Cardiac fibroblast (primary cell): ENCODE results near the gene AGRP.

Experiments
- DNase-seq, 2 donors: peaks; one replicate each; pipeline versions ENCODE4 v3.0.0 to v3.0.0-alpha.2; 2010; ENCODE audit warnings: low read depth in 2 of 2
- H3K4me3 ChIP-seq, 2 donors: replicated peaks in 1 of 2; 1 replicate in 1 of 2; 2 replicates in 1 of 2; pipeline ENCODE4 v1.5.1; 2011; ENCODE audit warnings: low read depth in 2 of 2, low read length in 2 of 2, mild to moderate bottlenecking in 2 of 2, moderate library complexity in 1 of 2
- TF ChIP-seq, protein P1 (sequence below): IDR thresholded peaks from one replicate; pipeline ENCODE4 v1.5.1; 2011; ENCODE audit warnings: low read depth, mild to moderate bottlenecking, low read length, inconsistent platforms

Gene AGRP

DNA sequence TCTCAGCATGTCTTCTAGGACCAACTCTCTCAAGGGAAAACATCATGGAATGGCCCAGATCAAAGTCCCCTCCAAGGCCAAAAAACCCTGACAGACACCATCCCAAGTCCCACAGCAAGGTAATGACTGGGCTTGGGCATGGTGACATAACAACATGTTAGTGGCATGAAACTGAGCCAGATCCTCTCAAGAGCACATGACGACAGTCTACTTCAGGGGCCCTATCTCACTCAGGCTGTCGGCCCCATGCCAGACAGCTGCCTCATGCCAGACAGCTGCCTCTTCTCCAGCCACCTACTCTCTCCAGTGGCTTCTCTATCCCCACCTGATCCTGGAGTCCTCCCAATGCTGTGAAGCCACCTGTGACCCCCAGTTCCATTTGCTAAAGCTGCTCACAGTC is 34.0 kb downstream of the AGRP start:
- no peak for DNase-seq
- no peak overlapping the region for H3K4me3 ChIP-seq
- TF ChIP-seq, protein P1, sequence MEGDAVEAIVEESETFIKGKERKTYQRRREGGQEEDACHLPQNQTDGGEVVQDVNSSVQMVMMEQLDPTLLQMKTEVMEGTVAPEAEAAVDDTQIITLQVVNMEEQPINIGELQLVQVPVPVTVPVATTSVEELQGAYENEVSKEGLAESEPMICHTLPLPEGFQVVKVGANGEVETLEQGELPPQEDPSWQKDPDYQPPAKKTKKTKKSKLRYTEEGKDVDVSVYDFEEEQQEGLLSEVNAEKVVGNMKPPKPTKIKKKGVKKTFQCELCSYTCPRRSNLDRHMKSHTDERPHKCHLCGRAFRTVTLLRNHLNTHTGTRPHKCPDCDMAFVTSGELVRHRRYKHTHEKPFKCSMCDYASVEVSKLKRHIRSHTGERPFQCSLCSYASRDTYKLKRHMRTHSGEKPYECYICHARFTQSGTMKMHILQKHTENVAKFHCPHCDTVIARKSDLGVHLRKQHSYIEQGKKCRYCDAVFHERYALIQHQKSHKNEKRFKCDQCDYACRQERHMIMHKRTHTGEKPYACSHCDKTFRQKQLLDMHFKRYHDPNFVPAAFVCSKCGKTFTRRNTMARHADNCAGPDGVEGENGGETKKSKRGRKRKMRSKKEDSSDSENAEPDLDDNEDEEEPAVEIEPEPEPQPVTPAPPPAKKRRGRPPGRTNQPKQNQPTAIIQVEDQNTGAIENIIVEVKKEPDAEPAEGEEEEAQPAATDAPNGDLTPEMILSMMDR = no peak

DNA sequence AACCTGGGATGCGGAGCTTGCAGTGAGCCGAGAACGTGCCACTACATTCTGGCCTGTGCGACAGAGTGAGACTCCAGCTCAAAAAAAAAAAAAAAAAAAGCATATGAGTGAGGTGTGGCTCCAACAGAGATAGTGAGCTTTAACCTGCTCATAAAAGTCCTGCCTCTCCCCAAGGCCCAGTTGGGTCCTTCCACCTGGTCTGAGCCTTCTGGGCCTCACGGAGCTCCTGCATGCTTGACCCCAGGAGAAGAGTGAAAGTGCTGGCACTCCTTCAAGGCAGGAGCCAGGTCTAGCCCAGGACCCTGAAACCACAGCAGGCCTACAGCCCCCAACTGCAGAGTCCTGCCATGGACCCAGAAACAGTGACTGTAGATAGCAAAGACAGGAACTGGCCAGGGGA is 34.8 kb downstream of the AGRP start:
- no peak for DNase-seq
- TF ChIP-seq, protein P1 = no peak

DNA sequence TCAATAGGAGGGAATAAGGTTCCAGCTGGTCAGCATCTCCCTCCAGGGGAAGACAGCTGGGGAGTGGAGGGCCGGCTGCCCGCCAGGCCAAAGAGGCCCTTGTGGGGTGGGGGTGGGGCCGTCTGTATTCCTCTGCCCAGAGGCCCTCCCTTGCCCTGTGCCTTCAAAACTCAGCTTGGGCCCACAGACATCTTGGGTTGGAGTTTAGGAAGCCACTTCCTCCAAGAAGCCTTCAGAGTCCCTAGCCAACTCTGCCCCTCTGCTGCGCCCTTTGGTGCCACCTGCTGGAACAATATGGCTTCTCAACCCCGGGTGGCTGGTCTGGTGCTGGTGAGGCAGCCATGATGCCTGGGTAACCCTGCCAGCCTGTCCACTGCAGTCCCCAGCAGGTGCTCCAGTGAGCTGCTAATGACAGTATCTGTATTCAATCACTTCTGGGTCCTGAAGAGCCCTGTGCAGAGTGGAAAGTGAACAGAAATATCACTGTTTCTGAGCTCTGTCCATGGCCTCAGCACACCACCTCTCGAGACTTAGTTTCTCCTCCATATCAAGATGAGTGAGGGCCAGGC is 35.8 kb downstream of the AGRP start:
- peak; percentile 33 to 89 for DNase-seq
- TF ChIP-seq, protein P1 = peak; percentile 64
- H3K4me3 ChIP-seq = no peak overlapping the region

More for the DNA sequence above, 34.8 kb downstream of the AGRP start:
- H3K4me3 ChIP-seq = no peak overlapping the region

DNA sequence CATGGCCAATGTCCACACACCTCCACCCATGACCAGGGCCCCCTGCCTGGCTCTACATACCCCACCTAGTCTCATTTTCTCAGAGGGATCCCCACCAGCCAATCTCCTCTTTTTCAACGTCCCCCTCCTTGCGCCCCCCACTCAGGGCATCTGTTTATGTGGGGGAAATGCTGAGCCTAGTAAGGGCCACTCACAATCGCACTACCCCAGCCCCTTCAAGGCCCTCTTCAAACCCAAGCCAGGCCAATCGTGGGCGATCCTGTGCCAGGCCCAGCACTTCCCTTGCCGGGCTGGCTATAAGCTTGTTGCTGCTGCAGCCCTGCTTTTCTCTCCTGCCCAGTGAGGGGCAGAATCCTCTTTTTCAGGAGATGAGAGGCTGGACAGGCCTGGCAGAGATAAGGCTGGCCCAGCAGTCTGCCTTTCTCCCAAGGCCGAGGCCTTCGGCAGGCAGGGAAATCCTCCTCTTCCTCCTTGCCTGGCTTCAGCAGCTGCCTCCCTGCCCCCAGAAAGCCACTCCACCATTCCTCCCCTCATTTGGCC is 36.3 kb downstream of the AGRP start:
- DNase-seq = no peak
- H3K4me3 ChIP-seq = no peak overlapping the region
- TF ChIP-seq, protein P1 = no peak

DNA sequence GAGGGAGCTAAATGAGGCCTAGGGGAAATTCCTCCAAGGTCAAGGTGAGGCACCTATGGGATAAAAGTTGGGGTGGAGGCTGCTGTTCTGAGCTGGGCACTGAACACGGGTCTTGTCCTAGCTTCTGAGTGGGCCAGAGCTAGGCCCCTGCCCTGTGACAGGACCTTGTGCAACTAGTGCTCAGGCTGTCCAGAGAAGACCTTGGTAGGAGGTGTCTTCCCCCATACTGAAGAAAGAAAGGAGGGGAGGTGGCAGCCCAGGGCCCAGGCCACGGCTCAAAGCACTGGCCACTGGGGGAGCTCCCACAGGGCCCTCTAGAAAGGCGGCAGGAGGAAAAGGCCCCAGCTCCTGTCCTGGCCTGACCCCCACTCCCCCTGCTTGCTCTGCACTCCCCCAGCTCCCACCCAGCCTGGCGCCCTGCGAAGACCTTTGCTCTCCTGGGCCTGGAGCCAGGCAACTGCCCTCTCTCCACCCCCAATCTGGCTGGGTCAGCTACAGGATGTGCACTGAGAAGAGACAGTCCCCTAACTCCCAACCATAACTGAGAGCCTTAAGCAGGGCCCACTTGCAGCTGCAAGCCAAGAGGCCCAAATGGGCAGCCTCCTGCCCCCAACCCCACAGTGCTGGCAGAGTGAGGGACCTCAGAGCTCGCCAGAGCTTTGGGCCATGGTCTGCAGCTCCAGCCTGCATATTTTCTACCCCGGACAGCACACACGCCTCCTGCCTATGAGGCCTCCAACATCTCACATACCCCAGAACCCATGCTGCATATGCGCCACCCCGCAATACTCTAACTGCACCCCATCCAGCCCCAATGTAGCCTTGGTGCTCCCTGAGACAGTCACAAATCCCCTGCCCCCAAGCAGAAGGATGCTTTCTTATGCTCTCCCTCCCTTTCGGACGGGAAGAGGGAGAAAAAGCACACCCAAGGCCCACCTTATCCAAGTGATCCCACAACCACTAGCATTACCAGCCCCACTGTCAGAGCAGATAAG is 37.1 kb downstream of the AGRP start:
- DNase-seq = peak in 1 of 2 donors; percentile 75
- TF ChIP-seq, protein P1 = no peak
- H3K4me3 ChIP-seq = no peak overlapping the region

DNA sequence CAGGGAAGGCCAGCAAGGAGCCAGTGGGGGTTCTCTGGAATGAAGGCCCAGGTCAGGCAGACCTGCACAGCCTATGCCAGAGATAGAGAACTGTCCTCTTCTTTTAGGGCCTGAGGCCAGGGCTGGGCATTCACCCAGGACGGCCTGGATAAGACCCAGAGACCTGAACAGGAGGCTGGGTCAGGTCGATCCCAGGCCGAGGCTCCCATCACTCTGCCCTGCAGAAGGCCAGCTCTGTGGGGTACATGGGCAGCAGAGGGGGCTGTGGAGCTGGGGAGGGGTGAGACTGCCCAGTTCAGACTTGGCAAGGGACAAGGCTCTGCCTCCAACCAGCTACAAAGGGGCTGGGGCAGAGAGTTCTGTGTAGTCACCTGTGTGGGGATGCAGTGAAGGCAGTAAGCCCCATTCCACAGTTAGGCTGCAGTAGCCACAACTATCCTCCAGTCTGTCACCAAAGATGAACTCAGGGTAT is 37.9 kb downstream of the AGRP start:
- no peak for DNase-seq
- TF ChIP-seq, protein P1 = peak; percentile 11

More for the DNA sequence above, 37.9 kb downstream of the AGRP start:
- no peak overlapping the region for H3K4me3 ChIP-seq
